Loucy (cell line): Measurements from ENCODE around the gene MBNL2.
A peak's percentile ranks its signal among the peaks of the same experiment; 100 is the strongest.

Experiments used
- H2AFZ ChIP-seq: fragments of 200-600 bp; sonication (generic); 2 replicates; pipeline ENCODE4 v1.6.0; 2016; ENCODE audit warnings: antibody characterized with exemption, mild to moderate bottlenecking, low read length, moderate library complexity
- H3F3A ChIP-seq: fragments of 200-600 bp; 2 replicates; pipeline ENCODE4 v1.6.0; 2016; ENCODE audit warnings: antibody characterized with exemption, low read depth, mild to moderate bottlenecking
- H3K27me3 ChIP-seq: fragments of 200-600 bp; sonication (generic); 2 replicates; pipeline ENCODE4 v1.6.1; 2014; ENCODE audit warnings: low read length, mild to moderate bottlenecking; ENCODE audit not compliant: insufficient read depth, poor library complexity, severe bottlenecking
- H3K36me3 ChIP-seq: fragments of 200-600 bp; sonication (generic); 2 replicates; pipeline ENCODE4 v1.6.1; 2016; ENCODE audit warnings: low read length; ENCODE audit not compliant: insufficient read depth
- H3K4me1 ChIP-seq: fragments of 200-600 bp; sonication (generic); 2 replicates; pipeline ENCODE4 v1.5.1; 2014; ENCODE audit warnings: low read length, mild to moderate bottlenecking; ENCODE audit not compliant: insufficient read depth, poor library complexity, severe bottlenecking
- H3K4me2 ChIP-seq: fragments of 200-600 bp; sonication (generic); 2 replicates; pipeline ENCODE4 v1.6.0; 2014; ENCODE audit warnings: antibody characterized with exemption, low read length, low read depth, mild to moderate bottlenecking; ENCODE audit not compliant: poor library complexity, severe bottlenecking
- H3K4me3 ChIP-seq: fragments of 200-600 bp; sonication (generic); 2 replicates; pipeline ENCODE4 v1.5.1; 2014; ENCODE audit warnings: low read length, mild to moderate bottlenecking, mixed read lengths; ENCODE audit not compliant: poor library complexity, severe bottlenecking
- H3K79me2 ChIP-seq: fragments of 200-600 bp; sonication (generic); 2 replicates; pipeline ENCODE4 v1.6.1; 2014; ENCODE audit warnings: low read length; ENCODE audit not compliant: insufficient read depth
- H3K9ac ChIP-seq: fragments of 200-600 bp; sonication (generic); 2 replicates; pipeline ENCODE4 v1.6.0; 2014; ENCODE audit warnings: mild to moderate bottlenecking, low read depth, low read length, moderate library complexity; ENCODE audit not compliant: poor library complexity, severe bottlenecking
- H3K9me2 ChIP-seq: fragments of 200-600 bp; sonication (generic); replicated peaks from 2 replicates; pipeline ENCODE4 v1.6.1; 2016; ENCODE audit warnings: low read depth, low read length, mixed read lengths
- H3K9me3 ChIP-seq: fragments of 200-600 bp; sonication (generic); 2 replicates; pipeline ENCODE4 v1.6.1; 2014; ENCODE audit warnings: mild to moderate bottlenecking, antibody characterized with exemption, low read length, low read depth; ENCODE audit not compliant: insufficient read depth
- H4K20me1 ChIP-seq: fragments of 200-600 bp; sonication (generic); 2 replicates; pipeline ENCODE4 v1.6.0; 2014; ENCODE audit warnings: antibody characterized with exemption, low read length, mild to moderate bottlenecking; ENCODE audit not compliant: insufficient read depth, poor library complexity, severe bottlenecking
- EZH2phosphoT487 ChIP-seq: fragments of 200-600 bp; IDR thresholded peaks from 2 replicates; pipeline ENCODE4 v1.6.1; 2018; ENCODE audit warnings: antibody characterized with exemption, mild to moderate bottlenecking, moderate library complexity, borderline replicate concordance
- TF ChIP-seq, protein P1 (sequence below): fragments of 200-600 bp; sonication (generic); conservative IDR thresholded peaks from 2 replicates; pipeline ENCODE4 v1.5.1; 2014; ENCODE audit warnings: mild to moderate bottlenecking, antibody characterized with exemption, low read length

The MBNL2 gene

DNA sequence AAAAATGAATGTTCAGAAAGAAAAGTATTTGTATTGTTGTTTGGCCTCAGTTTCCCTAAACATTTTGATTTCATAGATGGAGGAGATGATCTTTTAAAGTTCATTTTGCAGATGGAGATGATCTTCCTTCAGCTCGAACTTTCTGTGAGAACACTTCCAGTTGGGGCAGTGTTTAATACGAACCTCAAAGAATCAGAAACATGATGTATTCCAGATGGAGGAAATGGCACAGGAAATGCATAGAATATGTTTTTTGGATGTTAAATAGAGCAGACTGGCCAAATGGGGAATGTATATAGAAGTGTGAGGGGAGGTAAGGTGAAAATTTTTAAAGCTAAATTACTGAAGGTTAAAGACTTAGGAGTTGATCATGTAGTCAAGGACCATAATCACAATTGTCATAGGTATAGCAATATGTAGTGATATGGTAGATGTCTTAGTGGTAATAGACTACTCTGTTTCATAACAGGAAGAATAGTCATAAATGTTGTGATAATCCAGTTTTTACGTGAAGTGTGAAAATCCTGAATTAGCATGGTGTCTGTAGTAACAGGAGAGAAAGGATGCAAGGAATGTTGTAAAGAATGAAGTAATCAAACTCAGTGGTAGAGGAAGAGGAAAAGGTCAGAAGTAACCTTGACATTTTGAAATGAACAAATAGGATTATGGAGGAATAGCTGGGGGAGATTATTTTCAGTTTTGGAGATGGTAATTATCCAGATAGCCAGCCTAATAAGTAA, 216.9 kb downstream of the MBNL2 start:
- TF ChIP-seq EZH2phosphoT487, result no peak
- TF ChIP-seq, protein P1, sequence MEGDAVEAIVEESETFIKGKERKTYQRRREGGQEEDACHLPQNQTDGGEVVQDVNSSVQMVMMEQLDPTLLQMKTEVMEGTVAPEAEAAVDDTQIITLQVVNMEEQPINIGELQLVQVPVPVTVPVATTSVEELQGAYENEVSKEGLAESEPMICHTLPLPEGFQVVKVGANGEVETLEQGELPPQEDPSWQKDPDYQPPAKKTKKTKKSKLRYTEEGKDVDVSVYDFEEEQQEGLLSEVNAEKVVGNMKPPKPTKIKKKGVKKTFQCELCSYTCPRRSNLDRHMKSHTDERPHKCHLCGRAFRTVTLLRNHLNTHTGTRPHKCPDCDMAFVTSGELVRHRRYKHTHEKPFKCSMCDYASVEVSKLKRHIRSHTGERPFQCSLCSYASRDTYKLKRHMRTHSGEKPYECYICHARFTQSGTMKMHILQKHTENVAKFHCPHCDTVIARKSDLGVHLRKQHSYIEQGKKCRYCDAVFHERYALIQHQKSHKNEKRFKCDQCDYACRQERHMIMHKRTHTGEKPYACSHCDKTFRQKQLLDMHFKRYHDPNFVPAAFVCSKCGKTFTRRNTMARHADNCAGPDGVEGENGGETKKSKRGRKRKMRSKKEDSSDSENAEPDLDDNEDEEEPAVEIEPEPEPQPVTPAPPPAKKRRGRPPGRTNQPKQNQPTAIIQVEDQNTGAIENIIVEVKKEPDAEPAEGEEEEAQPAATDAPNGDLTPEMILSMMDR, result no peak
- Histone ChIP-seq H3K9me3 (no peaks in the 10 kb centered on the region), H3K4me3 (peak overlapping the region; percentile 92), H3K27me3 (no peaks in the 10 kb centered on the region), H3K36me3 (no peaks in the 10 kb centered on the region), H4K20me1 (peaks cover 36% of the 10 kb centered on the region), H3K9ac (no peak overlapping the region), H3F3A (no peaks in the 10 kb centered on the region), H2AFZ (no peak overlapping the region), H3K4me1 (peaks cover 57% of the 10 kb centered on the region), H3K4me2 (peak overlapping the region; percentile 97), H3K9me2 (no peaks in the 10 kb centered on the region), H3K79me2 (peaks cover 68% of the 10 kb centered on the region)

DNA sequence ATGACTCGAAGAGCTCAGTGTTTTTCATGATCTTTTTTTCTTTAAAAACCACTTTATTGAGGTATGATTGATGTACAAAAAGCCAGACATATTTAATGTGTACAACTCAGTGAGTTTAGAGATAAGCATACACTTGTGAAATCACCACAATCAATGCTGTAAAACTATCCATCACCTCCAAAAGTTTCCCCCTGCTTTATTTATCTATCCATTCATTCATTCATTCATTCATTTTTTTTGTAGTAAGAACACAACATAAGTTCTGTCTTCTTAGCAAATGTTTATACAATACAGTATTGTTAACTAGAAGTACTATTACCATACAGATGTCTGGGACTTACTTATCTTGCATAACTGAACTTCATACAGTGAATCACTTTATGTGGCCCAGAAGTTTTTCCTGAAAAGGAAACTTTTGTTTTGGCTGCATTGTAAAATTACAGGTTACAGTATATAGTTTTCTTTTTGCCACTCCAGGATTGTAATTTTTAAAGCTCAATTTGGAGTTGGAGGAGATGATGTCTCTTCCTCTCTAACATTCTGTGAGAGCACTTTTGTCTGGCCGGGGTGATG, 218.6 kb downstream of the MBNL2 start:
- peaks cover 28% of the 10 kb centered on the region for H4K20me1 ChIP-seq
- H3K9me2 ChIP-seq, result no peaks in the 10 kb centered on the region
- no peak overlapping the region for H2AFZ ChIP-seq
- peak overlapping the region; percentile 97 for H3K4me2 ChIP-seq
- H3K79me2 ChIP-seq, result peaks cover 55% of the 10 kb centered on the region
- H3K27me3 ChIP-seq, result no peaks in the 10 kb centered on the region
- no peak overlapping the region for H3K9ac ChIP-seq
- H3K9me3 ChIP-seq, result no peaks in the 10 kb centered on the region
- H3K36me3 ChIP-seq, result no peaks in the 10 kb centered on the region
- TF ChIP-seq EZH2phosphoT487, result no peak
- TF ChIP-seq, protein P1, result no peak
- H3F3A ChIP-seq, result no peaks in the 10 kb centered on the region
- H3K4me3 ChIP-seq, result peak overlapping the region; percentile 50
- H3K4me1 ChIP-seq, result peaks cover 52% of the 10 kb centered on the region

DNA sequence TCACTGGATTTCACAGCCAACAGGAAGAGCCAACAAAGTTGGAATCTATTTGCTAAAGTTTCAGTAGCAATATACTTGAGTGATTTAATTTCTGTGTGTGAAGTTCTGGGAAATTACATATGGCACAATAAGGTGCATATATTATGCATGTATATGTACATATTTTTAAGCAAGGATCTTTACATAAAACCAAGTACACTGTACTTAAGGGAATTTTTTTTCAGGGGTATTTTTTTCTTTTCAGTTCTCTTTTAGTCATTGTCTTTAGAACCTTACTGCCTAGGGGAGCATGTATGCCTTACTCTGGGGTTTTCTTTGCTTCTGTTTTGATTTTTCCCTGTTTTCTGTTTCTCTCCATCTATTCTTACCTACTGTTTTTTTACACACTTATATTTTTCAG, 219.2 kb downstream of the MBNL2 start:
- no peaks in the 10 kb centered on the region for H3K36me3 ChIP-seq
- H3K79me2 ChIP-seq, result peaks cover 48% of the 10 kb centered on the region
- H3K9me3 ChIP-seq, result no peaks in the 10 kb centered on the region
- TF ChIP-seq, protein P1, result no peak
- no peak for TF ChIP-seq EZH2phosphoT487
- H3K9ac ChIP-seq, result no peak overlapping the region
- H3K4me1 ChIP-seq, result peaks cover 46% of the 10 kb centered on the region
- no peak overlapping the region for H2AFZ ChIP-seq
- peak overlapping the region; percentile 28 for H3K4me3 ChIP-seq
- peak overlapping the region; percentile 97 for H3K4me2 ChIP-seq
- no peaks in the 10 kb centered on the region for H3K9me2 ChIP-seq
- H3F3A ChIP-seq, result no peaks in the 10 kb centered on the region
- peaks cover 22% of the 10 kb centered on the region for H4K20me1 ChIP-seq
- no peaks in the 10 kb centered on the region for H3K27me3 ChIP-seq
